Left kidney (tissue), 2 donors: ENCODE results near the gene ACSS3. TPM values are rescaled to one million over a fixed set of nuclear protein-coding genes. Genes with fewer than 3 reads are reported as not detected.
A peak's percentile ranks its signal among the peaks of the same experiment; 100 is the strongest.

ENCODE experiments used
- DNase-seq: peaks from one replicate; pipeline ENCODE4 v3.0.0-alpha.2; 2013
- polyA plus RNA-seq: library from polyadenylated mRNA; unstranded; fragments of 120-200 nt; gene quantifications from one replicate; pipeline ENCODE4 v1.2.1, GENCODE V29; 2013; ENCODE audit not compliant: insufficient read length

ACSS3 gene
- polyA plus RNA-seq, 1 donor, result 27.4 TPM

GRCh38 chr12:81222846-81223592, 145.1 kb downstream of the ACSS3 start:
- no peak for DNase-seq

GRCh38 chr12:81224626-81225025, 146.7 kb downstream of the ACSS3 start:
- DNase-seq, result no peak

- no peak for DNase-seq
Observed at GRCh38 chr12:81229759-81230158, 151.9 kb downstream of the ACSS3 start.

- DNase-seq, result no peak
Observed at GRCh38 chr12:81231574-81232368, 153.9 kb downstream of the ACSS3 start.

- peak; percentile 53 for DNase-seq
Observed at GRCh38 chr12:81245458-81245857, 167.6 kb downstream of the ACSS3 start.

- no peak for DNase-seq
Observed at GRCh38 chr12:81245907-81246570, 168.2 kb downstream of the ACSS3 start.

GRCh38 chr12:81249976-81250375, 172.1 kb downstream of the ACSS3 start:
- no peak for DNase-seq

GRCh38 chr12:81252228-81252627, 174.3 kb downstream of the ACSS3 start:
- DNase-seq, result no peak

- DNase-seq, result no peak
Observed at GRCh38 chr12:81253360-81253759, 175.5 kb downstream of the ACSS3 start.

- DNase-seq, result no peak
Observed at GRCh38 chr12:81255456-81255855, 177.6 kb downstream of the ACSS3 start.

- DNase-seq, result no peak
Observed at GRCh38 chr12:81255947-81256346, 178.1 kb downstream of the ACSS3 start.

- peak; percentile 73 for DNase-seq
Observed at GRCh38 chr12:81257947-81258551, 180.2 kb downstream of the ACSS3 start.

- DNase-seq, result no peak
Observed at GRCh38 chr12:81259360-81259759, 181.5 kb downstream of the ACSS3 start.

GRCh38 chr12:81261508-81262207, 183.8 kb downstream of the ACSS3 start:
- no peak for DNase-seq

GRCh38 chr12:81263072-81263471, 185.2 kb downstream of the ACSS3 start:
- DNase-seq, result no peak

GRCh38 chr12:81270385-81270784, 192.5 kb downstream of the ACSS3 start:
- no peak for DNase-seq

GRCh38 chr12:81274637-81275529, 197.0 kb downstream of the ACSS3 start:
- DNase-seq, result no peak

GRCh38 chr12:81284137-81284536, 206.3 kb downstream of the ACSS3 start:
- no peak for DNase-seq

GRCh38 chr12:81288651-81289050, 210.8 kb downstream of the ACSS3 start:
- DNase-seq, result no peak

GRCh38 chr12:81294325-81295190, 216.7 kb downstream of the ACSS3 start:
- DNase-seq, result no peak
